ENCODE results near the gene LCNL1.

- TF ChIP-seq CTCF (IDR thresholded peaks at IDR 0.05) = no peak
- TF ChIP-seq EZH2 (IDR thresholded peaks at IDR 0.05; ENCODE audit: borderline replicate concordance, insufficient read depth, low read depth, low read length, poor library complexity, severe bottlenecking) = no peak
Measured at GRCh38 chr9:136946228-136947027, 36.4 kb upstream of the LCNL1 start.
